ENCODE results near the gene RIPOR3.
A peak's percentile ranks its signal among the peaks of the same experiment; 100 is the strongest.

RIPOR3 gene

GRCh38 chr20:50559856-50560638 lies 131.3 kb downstream of the RIPOR3 start:
- Histone ChIP-seq H3K9me3 (ENCODE audit: severe bottlenecking) (peaks cover under 1% of the 10 kb centered on the region), H3K27ac (ENCODE audit: poor library complexity, severe bottlenecking) (peak overlapping the region; percentile 93), H3K27me3 (ENCODE audit: insufficient read depth, poor library complexity, severe bottlenecking) (no peaks in the 10 kb centered on the region), H3K4me1 (ENCODE audit: insufficient read depth, poor library complexity, severe bottlenecking) (peaks cover 43% of the 10 kb centered on the region), H3K36me3 (ENCODE audit: low read depth) (peaks cover 67% of the 10 kb centered on the region), H3K4me3 (ENCODE audit: severe bottlenecking) (no peak overlapping the region)
- DNase-seq (ENCODE audit: low spot score) (no peak), ATAC-seq (ENCODE audit: low read depth) (no peak)
- TF ChIP-seq CTCF (IDR thresholded peaks at IDR 0.05; ENCODE audit: poor library complexity, severe bottlenecking): no peak

- no peaks in the 10 kb centered on the region for H3K27me3 ChIP-seq (ENCODE audit: insufficient read depth, poor library complexity, severe bottlenecking)
- ATAC-seq (ENCODE audit: low read depth) (no peak), DNase-seq (ENCODE audit: low spot score) (no peak)
- peak overlapping the region; percentile 93 for H3K27ac ChIP-seq (ENCODE audit: poor library complexity, severe bottlenecking)
- peaks cover 67% of the 10 kb centered on the region for H3K36me3 ChIP-seq (ENCODE audit: low read depth)
- TF ChIP-seq CTCF (IDR thresholded peaks at IDR 0.05; ENCODE audit: poor library complexity, severe bottlenecking): no peak
- H3K9me3 ChIP-seq (ENCODE audit: severe bottlenecking): peaks cover 7% of the 10 kb centered on the region
- H3K4me3 ChIP-seq (ENCODE audit: severe bottlenecking): no peak overlapping the region
- H3K4me1 ChIP-seq (ENCODE audit: insufficient read depth, poor library complexity, severe bottlenecking): peaks cover 43% of the 10 kb centered on the region
Observed at GRCh38 chr20:50559149-50559548, 132.2 kb downstream of the RIPOR3 start.

GRCh38 chr20:50558483-50558925 lies 132.8 kb downstream of the RIPOR3 start:
- Histone ChIP-seq H3K27me3 (ENCODE audit: insufficient read depth, poor library complexity, severe bottlenecking) (no peaks in the 10 kb centered on the region), H3K9me3 (ENCODE audit: severe bottlenecking) (peaks cover 7% of the 10 kb centered on the region), H3K36me3 (ENCODE audit: low read depth) (peaks cover 64% of the 10 kb centered on the region), H3K4me1 (ENCODE audit: insufficient read depth, poor library complexity, severe bottlenecking) (peaks cover 43% of the 10 kb centered on the region), H3K27ac (ENCODE audit: poor library complexity, severe bottlenecking) (peak overlapping the region; percentile 93), H3K4me3 (ENCODE audit: severe bottlenecking) (no peak overlapping the region)
- ATAC-seq (ENCODE audit: low read depth) (peak; percentile 83), DNase-seq (ENCODE audit: low spot score) (no peak)
- TF ChIP-seq CTCF (IDR thresholded peaks at IDR 0.05; ENCODE audit: poor library complexity, severe bottlenecking): no peak

GRCh38 chr20:50557549-50558134 lies 133.7 kb downstream of the RIPOR3 start:
- Histone ChIP-seq H3K9me3 (ENCODE audit: severe bottlenecking) (peaks cover 7% of the 10 kb centered on the region), H3K36me3 (ENCODE audit: low read depth) (peaks cover 64% of the 10 kb centered on the region), H3K27me3 (ENCODE audit: insufficient read depth, poor library complexity, severe bottlenecking) (no peaks in the 10 kb centered on the region), H3K4me1 (ENCODE audit: insufficient read depth, poor library complexity, severe bottlenecking) (peaks cover 43% of the 10 kb centered on the region), H3K4me3 (ENCODE audit: severe bottlenecking) (no peak overlapping the region), H3K27ac (ENCODE audit: poor library complexity, severe bottlenecking) (peak overlapping the region; percentile 93)
- no peak for TF ChIP-seq CTCF (IDR thresholded peaks at IDR 0.05; ENCODE audit: poor library complexity, severe bottlenecking)
- ATAC-seq (ENCODE audit: low read depth) (no peak), DNase-seq (ENCODE audit: low spot score) (no peak)

- Histone ChIP-seq H3K4me3 (ENCODE audit: severe bottlenecking) (no peak overlapping the region), H3K4me1 (ENCODE audit: insufficient read depth, poor library complexity, severe bottlenecking) (peaks cover 39% of the 10 kb centered on the region), H3K9me3 (ENCODE audit: severe bottlenecking) (peaks cover 7% of the 10 kb centered on the region), H3K36me3 (ENCODE audit: low read depth) (peaks cover 64% of the 10 kb centered on the region), H3K27me3 (ENCODE audit: insufficient read depth, poor library complexity, severe bottlenecking) (no peaks in the 10 kb centered on the region), H3K27ac (ENCODE audit: poor library complexity, severe bottlenecking) (no peak overlapping the region)
- DNase-seq (ENCODE audit: low spot score): no peak
- no peak for ATAC-seq (ENCODE audit: low read depth)
- TF ChIP-seq CTCF (IDR thresholded peaks at IDR 0.05; ENCODE audit: poor library complexity, severe bottlenecking): no peak
Observed at GRCh38 chr20:50555662-50556061, 135.7 kb downstream of the RIPOR3 start.
